Activated naive CD8-positive, alpha-beta T cell (primary cell): Measurements from ENCODE around the gene EFCC1.

Experiments
- H3K27ac Mint-ChIP-seq: one replicate; pipeline ENCODE4 v1.8.0; 2021; ENCODE audit warnings: mixed read lengths
- H3K27me3 Mint-ChIP-seq: one replicate; pipeline ENCODE4 v1.8.0; 2021; ENCODE audit warnings: mixed read lengths
- H3K36me3 Mint-ChIP-seq: one replicate; pipeline ENCODE4 v1.8.0; 2021; ENCODE audit warnings: mixed read lengths
- H3K4me1 Mint-ChIP-seq: one replicate; pipeline ENCODE4 v1.8.0; 2021; ENCODE audit warnings: low read depth, mixed read lengths
- H3K4me3 Mint-ChIP-seq: one replicate; pipeline ENCODE4 v1.8.0; 2021; ENCODE audit warnings: mild to moderate bottlenecking, mixed read lengths
- H3K9me3 Mint-ChIP-seq: one replicate; pipeline ENCODE4 v1.8.0; 2021; ENCODE audit warnings: low read depth, mixed read lengths

Gene EFCC1

DNA sequence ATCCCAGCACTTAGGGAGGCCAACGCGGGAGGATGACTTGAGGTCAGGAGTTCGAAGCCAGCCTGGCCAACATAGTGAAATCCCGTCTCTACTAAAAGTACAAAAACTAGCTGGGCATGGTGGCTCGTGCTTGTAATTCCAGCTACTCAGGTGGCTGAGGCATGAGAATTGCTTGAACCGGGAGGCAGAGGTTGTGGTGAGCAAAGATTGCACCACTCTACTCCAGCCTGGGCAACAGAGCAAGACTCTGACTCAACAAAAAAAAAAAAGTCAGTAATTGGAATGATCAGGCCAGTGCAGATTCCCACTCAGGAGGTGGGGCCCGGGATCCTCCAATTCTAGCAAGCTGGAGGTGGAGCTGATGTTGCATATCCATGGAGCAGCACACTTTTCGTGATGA is 12.8 kb upstream of the EFCC1 start:
- Mint-ChIP-seq H3K4me3 (no peak overlapping the region), H3K9me3 (no peaks in the 10 kb centered on the region), H3K27me3 (no peaks in the 10 kb centered on the region), H3K4me1 (peaks cover 2% of the 10 kb centered on the region), H3K36me3 (no peaks in the 10 kb centered on the region), H3K27ac (no peak overlapping the region)

DNA sequence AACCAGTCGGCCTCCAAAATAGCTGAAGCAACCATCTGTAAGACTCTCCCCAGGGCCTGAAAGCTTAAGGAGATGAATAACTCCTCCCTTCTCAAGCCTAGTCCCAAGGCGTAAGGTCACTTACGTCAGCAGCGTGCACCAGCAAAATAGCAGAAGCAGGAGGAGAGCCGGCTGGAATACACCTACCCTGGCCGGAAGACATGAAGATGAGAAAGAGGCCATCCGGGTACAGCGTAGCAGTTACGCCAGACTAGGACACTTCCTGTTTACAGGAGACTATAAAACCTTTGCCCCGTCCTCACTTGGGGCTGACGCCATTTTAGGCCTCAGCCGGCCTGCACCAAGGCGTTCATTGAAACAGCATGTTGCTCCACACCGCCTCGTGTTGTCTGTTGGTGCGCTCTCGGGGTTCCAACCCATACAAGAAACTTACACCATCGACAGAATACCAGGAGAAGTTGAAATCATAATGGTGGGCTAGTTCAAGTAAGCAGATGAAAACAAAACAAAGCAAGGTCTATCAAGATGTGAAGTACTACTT is 9.7 kb upstream of the EFCC1 start:
- no peaks in the 10 kb centered on the region for H3K27me3 Mint-ChIP-seq

GRCh38 chr3:128992926-128993460 is 8.1 kb upstream of the EFCC1 start:
- Mint-ChIP-seq H3K27ac (no peak overlapping the region), H3K4me1 (peaks cover 29% of the 10 kb centered on the region), H3K9me3 (no peaks in the 10 kb centered on the region), H3K27me3 (no peaks in the 10 kb centered on the region), H3K36me3 (peaks cover 3% of the 10 kb centered on the region), H3K4me3 (peak overlapping the region; percentile 62)

More for the DNA sequence above, 9.7 kb upstream of the EFCC1 start:
- H3K4me1 Mint-ChIP-seq: peaks cover 29% of the 10 kb centered on the region
- no peaks in the 10 kb centered on the region for H3K9me3 Mint-ChIP-seq
- H3K36me3 Mint-ChIP-seq: no peaks in the 10 kb centered on the region
- H3K4me3 Mint-ChIP-seq: no peak overlapping the region
- H3K27ac Mint-ChIP-seq: no peak overlapping the region

- no peaks in the 10 kb centered on the region for H3K9me3 Mint-ChIP-seq
- H3K36me3 Mint-ChIP-seq: peaks cover 3% of the 10 kb centered on the region
- peaks cover 35% of the 10 kb centered on the region for H3K4me1 Mint-ChIP-seq
- H3K4me3 Mint-ChIP-seq: peak within 1 kb of the TSS; percentile 81
- H3K27me3 Mint-ChIP-seq: no peaks in the 10 kb centered on the region
- no peak within 1 kb of the TSS for H3K27ac Mint-ChIP-seq
Observed at GRCh38 chr3:128993461-128994172, 7.5 kb upstream of the EFCC1 start, which contains the start of gene CFAP92. TSS of gene CFAP92 (minus strand) at chr3:128994076. CDS start at chr3:128993304, 772 bp downstream.

DNA sequence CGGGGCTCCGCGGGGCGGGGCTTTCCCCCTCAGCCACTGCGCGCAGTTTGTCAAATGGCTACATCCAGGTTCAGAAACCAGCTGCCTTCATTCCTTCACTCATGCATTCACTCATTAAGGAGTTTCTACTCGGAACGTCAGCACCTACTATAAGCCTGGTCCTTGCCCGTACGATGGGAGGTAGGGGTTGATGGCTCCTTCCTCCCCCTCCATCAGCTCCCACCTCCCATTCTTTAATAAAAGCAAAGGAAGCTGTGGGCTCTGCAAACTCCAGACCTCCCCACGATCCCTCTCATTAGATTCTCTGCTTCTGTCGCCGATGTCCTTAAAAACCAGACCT is 7.0 kb upstream of the EFCC1 start:
- no peaks in the 10 kb centered on the region for H3K27me3 Mint-ChIP-seq
- peaks cover 3% of the 10 kb centered on the region for H3K36me3 Mint-ChIP-seq
- H3K27ac Mint-ChIP-seq: no peak overlapping the region
- peaks cover 40% of the 10 kb centered on the region for H3K4me1 Mint-ChIP-seq
- no peaks in the 10 kb centered on the region for H3K9me3 Mint-ChIP-seq
- peak overlapping the region; percentile 81 for H3K4me3 Mint-ChIP-seq

DNA sequence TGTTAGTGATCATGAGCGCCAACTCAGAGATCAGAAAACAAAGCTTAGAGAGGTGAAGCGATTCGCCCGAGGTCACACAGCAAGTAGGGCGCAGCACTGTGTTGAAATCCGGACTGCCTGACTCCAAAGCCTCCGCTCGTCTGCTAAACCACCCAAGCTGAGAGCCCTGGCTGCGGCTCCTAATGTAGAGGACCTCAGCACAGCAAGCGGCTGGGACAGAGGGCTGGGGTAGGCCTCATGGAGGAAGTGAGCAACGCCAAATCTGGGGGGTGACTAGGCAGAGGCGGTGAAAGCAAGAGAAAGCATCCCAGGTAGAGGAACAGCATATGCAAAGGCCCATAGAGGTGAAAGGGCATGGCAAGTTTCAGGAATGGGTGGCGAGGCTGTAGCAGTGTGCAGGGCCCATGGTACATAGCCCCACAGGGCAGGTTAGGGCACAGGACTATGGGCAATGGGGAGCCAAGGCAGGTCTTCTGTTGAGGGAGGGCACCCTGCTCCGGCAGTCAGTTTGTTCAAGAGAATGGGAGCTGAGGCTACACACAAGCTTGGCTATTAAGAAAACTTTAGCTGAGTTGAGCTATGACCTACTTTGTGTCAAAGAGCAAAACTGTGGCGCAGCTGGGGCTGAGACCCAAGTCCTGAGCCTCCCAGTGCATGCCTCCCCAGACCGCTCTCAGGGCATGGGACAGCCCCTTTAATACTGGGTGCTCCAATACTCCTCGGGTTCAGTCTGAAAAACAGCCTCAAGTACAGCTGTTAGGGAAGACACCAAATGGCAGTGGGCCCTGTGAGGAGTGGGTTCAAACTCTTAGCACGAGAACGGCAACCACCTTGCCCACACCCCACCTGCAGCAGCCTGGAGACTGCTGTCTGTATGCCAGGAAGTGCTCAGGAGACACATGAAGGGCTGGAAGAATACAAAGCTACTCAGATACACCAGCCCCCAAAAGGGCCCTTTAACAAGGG is 6.2 kb upstream of the EFCC1 start:
- H3K4me3 Mint-ChIP-seq: peak overlapping the region; percentile 81
- no peaks in the 10 kb centered on the region for H3K9me3 Mint-ChIP-seq
- H3K36me3 Mint-ChIP-seq: peaks cover 3% of the 10 kb centered on the region
- H3K4me1 Mint-ChIP-seq: peaks cover 46% of the 10 kb centered on the region
- H3K27me3 Mint-ChIP-seq: no peaks in the 10 kb centered on the region
- no peak overlapping the region for H3K27ac Mint-ChIP-seq

GRCh38 chr3:128995737-128996136 is 5.4 kb upstream of the EFCC1 start:
- Mint-ChIP-seq H3K36me3 (peaks cover 3% of the 10 kb centered on the region), H3K27ac (no peak overlapping the region), H3K9me3 (no peaks in the 10 kb centered on the region), H3K27me3 (no peaks in the 10 kb centered on the region), H3K4me3 (peak overlapping the region; percentile 33), H3K4me1 (peaks cover 52% of the 10 kb centered on the region)

GRCh38 chr3:128996200-128996599 is 4.9 kb upstream of the EFCC1 start:
- Mint-ChIP-seq H3K9me3 (no peaks in the 10 kb centered on the region), H3K27ac (no peak overlapping the region), H3K27me3 (no peaks in the 10 kb centered on the region), H3K4me1 (peaks cover 54% of the 10 kb centered on the region), H3K36me3 (peaks cover 3% of the 10 kb centered on the region), H3K4me3 (no peak overlapping the region)

GRCh38 chr3:128996726-128997125 is 4.4 kb upstream of the EFCC1 start:
- Mint-ChIP-seq H3K36me3 (peaks cover 3% of the 10 kb centered on the region), H3K27ac (no peak overlapping the region), H3K4me3 (no peak overlapping the region), H3K27me3 (no peaks in the 10 kb centered on the region), H3K9me3 (no peaks in the 10 kb centered on the region), H3K4me1 (peaks cover 54% of the 10 kb centered on the region)

GRCh38 chr3:128997486-128998133 is 3.5 kb upstream of the EFCC1 start:
- no peak overlapping the region for H3K4me3 Mint-ChIP-seq
- H3K36me3 Mint-ChIP-seq: peaks cover 3% of the 10 kb centered on the region
- H3K9me3 Mint-ChIP-seq: no peaks in the 10 kb centered on the region
- H3K27ac Mint-ChIP-seq: no peak overlapping the region
- peaks cover 60% of the 10 kb centered on the region for H3K4me1 Mint-ChIP-seq
- H3K27me3 Mint-ChIP-seq: peaks cover 6% of the 10 kb centered on the region

DNA sequence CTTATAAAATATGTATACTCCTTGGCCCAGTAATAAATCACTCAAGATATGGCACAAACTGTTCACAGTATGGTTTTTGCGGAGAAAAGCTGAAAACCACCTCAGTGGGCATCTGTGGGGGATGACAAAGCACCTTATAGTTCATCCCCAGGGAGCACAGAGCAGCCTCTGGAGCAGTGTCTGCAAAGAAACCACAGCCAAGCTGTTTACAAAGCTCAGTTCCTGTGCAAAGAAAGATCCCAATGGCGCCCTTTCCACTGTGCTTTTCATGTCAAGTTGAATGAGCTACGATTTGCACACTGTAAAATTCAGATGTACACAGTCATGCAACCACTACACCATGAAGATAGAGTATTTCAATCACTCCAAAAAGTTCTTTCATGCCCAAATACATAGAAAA is 2.5 kb upstream of the EFCC1 start:
- Mint-ChIP-seq H3K4me3 (no peak overlapping the region), H3K9me3 (no peaks in the 10 kb centered on the region), H3K4me1 (peaks cover 62% of the 10 kb centered on the region), H3K36me3 (peaks cover 3% of the 10 kb centered on the region), H3K27ac (no peak overlapping the region), H3K27me3 (peaks cover 10% of the 10 kb centered on the region)

DNA sequence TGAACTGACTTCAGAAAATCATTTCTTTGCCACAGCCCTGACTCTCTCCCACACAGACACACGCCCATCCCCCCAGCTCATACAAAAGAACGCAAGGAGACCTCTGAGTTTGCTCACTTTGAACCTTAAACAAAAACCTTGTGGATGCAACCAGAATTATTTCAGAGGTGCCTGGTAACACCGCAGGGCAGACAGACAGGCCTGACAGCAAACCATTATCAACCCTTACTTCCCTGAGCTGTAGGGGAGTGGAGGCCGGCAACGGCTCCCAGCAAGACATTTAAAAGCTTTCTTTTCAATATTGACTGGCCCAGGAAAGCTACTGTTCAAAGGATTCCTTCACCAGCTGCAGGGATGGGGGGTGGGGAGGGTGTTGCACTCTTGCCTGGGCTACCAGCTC is 2.0 kb upstream of the EFCC1 start:
- peaks cover 10% of the 10 kb centered on the region for H3K27me3 Mint-ChIP-seq
- H3K36me3 Mint-ChIP-seq: peaks cover 3% of the 10 kb centered on the region
- no peaks in the 10 kb centered on the region for H3K9me3 Mint-ChIP-seq
- H3K4me1 Mint-ChIP-seq: peaks cover 62% of the 10 kb centered on the region
- no peak overlapping the region for H3K27ac Mint-ChIP-seq
- no peak overlapping the region for H3K4me3 Mint-ChIP-seq

DNA sequence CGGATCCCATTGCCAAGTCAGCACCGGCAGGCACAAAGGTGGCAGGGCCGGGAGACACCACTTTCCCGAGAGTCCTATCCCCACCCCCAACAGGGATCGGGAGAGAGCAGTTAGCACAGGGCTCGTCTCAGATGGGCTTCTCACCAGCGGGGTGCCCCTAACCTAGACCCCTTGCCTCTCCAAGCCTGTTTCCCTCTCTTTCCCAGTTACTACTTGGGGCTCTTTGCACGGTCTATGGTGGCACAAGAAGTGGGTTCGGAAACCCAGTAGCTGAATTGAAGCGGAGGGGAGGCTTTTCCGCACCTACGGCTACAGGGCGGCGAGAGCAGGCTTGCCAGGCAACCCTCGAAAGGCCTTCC is 383 bp upstream of the EFCC1 start:
- Mint-ChIP-seq H3K27me3 (peaks cover 10% of the 10 kb centered on the region), H3K27ac (no peak overlapping the region), H3K4me1 (peaks cover 61% of the 10 kb centered on the region), H3K9me3 (no peaks in the 10 kb centered on the region), H3K36me3 (peaks cover 3% of the 10 kb centered on the region), H3K4me3 (peak overlapping the region; percentile 71)

DNA sequence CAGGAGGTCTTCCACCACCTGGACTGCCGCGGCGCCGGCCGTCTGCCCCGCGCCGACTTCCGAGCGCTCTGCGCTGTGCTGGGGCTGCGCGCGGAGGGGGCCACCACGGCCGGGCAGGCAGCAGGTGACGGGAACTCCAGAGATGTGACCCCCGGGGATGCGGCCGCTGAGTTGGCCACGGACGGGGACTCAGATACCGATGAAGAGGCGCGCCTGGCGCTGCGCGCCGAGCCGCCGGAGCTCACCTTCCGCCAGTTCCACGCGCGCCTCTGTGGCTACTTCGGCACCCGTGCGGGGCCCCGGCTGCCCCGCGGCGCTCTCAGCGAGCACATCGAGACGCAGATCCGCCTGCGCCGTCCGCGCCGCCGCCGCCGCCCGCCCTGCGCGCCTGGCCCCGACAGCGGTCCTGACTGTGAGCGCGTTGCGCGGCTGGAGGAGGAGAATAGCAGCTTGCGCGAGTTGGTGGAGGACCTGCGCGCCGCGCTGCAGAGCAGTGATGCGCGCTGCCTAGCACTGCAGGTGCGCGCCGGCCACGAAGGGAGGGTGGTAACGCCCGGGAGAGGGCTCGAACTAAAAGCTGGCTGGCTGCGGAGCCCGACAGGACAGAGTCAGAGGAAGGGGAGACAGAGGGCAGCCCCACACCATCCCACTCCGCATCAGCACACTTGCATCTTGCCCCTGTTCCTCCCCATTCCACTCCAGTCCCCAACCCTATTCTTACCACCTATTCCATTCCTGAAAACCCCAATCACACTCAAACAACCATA is 885 bp downstream of the EFCC1 start:
- Mint-ChIP-seq H3K27me3 (peaks cover 10% of the 10 kb centered on the region), H3K27ac (no peak overlapping the region), H3K4me1 (peaks cover 57% of the 10 kb centered on the region), H3K36me3 (peaks cover 3% of the 10 kb centered on the region), H3K4me3 (peak overlapping the region; percentile 80), H3K9me3 (no peaks in the 10 kb centered on the region)
